Cardiac fibroblast (primary cell): ENCODE measurements around the gene SOX8.

ENCODE experiments used
- DNase-seq, 2 donors: peaks; one replicate each; pipeline versions ENCODE4 v3.0.0 to v3.0.0-alpha.2; 2010; ENCODE audit warnings: low read depth in 2 of 2
- H3K4me3 ChIP-seq, 2 donors: replicated peaks in 1 of 2; 1 replicate in 1 of 2; 2 replicates in 1 of 2; pipeline ENCODE4 v1.5.1; 2011; ENCODE audit warnings: low read depth in 2 of 2, low read length in 2 of 2, mild to moderate bottlenecking in 2 of 2, moderate library complexity in 1 of 2
- TF ChIP-seq, protein P1 (sequence below): IDR thresholded peaks from one replicate; pipeline ENCODE4 v1.5.1; 2011; ENCODE audit warnings: low read depth, mild to moderate bottlenecking, low read length, inconsistent platforms

The SOX8 gene

DNA sequence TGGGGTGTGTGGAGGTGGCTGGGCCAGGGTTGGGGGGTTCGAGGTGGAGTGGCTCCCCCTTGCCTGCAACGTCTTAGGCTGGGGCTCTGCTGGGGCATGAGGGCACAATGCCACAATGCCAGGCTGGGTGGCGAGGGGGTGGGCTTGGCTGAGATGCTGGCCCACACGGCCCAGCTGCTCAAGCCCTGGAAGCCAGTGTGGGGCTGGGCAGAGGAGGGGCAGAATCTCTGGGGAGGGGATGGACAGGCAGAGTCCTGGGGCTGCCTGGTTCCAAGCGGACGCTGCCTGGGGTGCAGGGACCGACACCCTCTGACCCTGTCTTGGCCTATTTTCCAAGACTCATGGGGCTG, 53.5 kb downstream of the SOX8 start:
- TF ChIP-seq, protein P1, sequence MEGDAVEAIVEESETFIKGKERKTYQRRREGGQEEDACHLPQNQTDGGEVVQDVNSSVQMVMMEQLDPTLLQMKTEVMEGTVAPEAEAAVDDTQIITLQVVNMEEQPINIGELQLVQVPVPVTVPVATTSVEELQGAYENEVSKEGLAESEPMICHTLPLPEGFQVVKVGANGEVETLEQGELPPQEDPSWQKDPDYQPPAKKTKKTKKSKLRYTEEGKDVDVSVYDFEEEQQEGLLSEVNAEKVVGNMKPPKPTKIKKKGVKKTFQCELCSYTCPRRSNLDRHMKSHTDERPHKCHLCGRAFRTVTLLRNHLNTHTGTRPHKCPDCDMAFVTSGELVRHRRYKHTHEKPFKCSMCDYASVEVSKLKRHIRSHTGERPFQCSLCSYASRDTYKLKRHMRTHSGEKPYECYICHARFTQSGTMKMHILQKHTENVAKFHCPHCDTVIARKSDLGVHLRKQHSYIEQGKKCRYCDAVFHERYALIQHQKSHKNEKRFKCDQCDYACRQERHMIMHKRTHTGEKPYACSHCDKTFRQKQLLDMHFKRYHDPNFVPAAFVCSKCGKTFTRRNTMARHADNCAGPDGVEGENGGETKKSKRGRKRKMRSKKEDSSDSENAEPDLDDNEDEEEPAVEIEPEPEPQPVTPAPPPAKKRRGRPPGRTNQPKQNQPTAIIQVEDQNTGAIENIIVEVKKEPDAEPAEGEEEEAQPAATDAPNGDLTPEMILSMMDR = no peak
- no peak overlapping the region for H3K4me3 ChIP-seq

DNA sequence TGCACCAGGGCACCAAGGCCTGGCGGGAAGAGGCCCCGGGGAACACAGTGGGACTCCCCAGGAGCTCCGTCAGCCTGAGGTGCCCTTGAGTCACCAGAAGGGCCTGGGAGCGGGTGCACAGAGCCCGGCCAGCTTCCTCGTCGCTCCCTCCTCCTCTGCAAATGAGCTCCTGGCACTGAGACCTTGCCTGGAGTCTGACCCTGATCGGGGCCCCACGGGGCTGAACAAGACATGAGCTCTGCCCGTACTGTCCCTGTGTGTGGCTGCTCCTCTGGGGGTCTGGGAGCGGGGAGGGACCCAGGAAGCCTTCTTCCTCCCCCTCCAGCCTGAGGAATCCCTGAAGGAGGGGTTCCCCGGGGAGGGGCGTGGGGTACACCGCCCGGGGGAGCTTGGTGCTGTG, 54.6 kb downstream of the SOX8 start:
- H3K4me3 ChIP-seq = no peak overlapping the region
- DNase-seq = no peak
- TF ChIP-seq, protein P1 = no peak

More for the DNA sequence above, 53.5 kb downstream of the SOX8 start:
- DNase-seq = no peak
